ENCODE data around the gene GPR68. TPM values are rescaled to one million over a fixed set of nuclear protein-coding genes. Genes with fewer than 3 reads are reported as not detected.

The GPR68 gene, protein sequence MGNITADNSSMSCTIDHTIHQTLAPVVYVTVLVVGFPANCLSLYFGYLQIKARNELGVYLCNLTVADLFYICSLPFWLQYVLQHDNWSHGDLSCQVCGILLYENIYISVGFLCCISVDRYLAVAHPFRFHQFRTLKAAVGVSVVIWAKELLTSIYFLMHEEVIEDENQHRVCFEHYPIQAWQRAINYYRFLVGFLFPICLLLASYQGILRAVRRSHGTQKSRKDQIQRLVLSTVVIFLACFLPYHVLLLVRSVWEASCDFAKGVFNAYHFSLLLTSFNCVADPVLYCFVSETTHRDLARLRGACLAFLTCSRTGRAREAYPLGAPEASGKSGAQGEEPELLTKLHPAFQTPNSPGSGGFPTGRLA
- total RNA-seq: under 1 TPM in 3 of 4 donors, not detected in 1; 0.13 to 0.73 (median 0.42) TPM

DNA sequence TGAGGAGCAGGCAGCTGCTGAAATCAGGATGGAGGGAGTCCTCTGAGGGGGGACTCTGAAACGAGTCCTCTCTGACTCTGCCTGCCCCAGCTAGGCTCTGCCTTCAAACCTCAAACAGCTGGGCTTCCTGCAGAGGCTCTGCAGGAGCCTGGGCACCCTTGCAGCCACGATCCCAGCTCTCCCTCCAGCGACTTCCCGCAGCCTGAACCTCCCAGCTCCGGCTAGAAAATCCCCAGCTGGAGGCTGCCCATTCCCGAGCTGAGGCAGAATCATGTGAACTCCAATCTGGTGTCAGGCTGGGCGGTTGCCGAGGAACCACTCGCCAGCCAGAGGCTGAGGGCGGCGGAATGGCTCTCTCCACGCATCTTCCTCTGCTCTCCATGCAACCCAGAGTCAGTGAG is at the start of gene GPR68:
Gene GPR68 (minus strand): TSS at position 204 of the 401 bp plus-strand sequence. CDS start 9,654 bp downstream, outside the sequence.
- DNase-seq: no peak
- Histone ChIP-seq H3K27me3 (no peaks in the 10 kb centered on the region), H3K9me3 (no peaks in the 10 kb centered on the region), H3K4me1 (peaks cover 0 to 7% of the 10 kb centered on the region in 2 donors), H3K27ac (no peak within 1 kb of the TSS), H3K36me3 (no peaks in the 10 kb centered on the region), H3K4me3 (replicated peaks in 1 of 3) (no peak within 1 kb of the TSS)
- 53 to 68% methylated on average over 3 to 11 of the region's 12 CpGs for WGBS, 2 donors
- intact Hi-C loops (cut with DNase I): no loop called here
- TF ChIP-seq POLR2A (IDR thresholded peaks at IDR 0.05): no peak
- TF ChIP-seq, protein P1, sequence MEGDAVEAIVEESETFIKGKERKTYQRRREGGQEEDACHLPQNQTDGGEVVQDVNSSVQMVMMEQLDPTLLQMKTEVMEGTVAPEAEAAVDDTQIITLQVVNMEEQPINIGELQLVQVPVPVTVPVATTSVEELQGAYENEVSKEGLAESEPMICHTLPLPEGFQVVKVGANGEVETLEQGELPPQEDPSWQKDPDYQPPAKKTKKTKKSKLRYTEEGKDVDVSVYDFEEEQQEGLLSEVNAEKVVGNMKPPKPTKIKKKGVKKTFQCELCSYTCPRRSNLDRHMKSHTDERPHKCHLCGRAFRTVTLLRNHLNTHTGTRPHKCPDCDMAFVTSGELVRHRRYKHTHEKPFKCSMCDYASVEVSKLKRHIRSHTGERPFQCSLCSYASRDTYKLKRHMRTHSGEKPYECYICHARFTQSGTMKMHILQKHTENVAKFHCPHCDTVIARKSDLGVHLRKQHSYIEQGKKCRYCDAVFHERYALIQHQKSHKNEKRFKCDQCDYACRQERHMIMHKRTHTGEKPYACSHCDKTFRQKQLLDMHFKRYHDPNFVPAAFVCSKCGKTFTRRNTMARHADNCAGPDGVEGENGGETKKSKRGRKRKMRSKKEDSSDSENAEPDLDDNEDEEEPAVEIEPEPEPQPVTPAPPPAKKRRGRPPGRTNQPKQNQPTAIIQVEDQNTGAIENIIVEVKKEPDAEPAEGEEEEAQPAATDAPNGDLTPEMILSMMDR (IDR thresholded peaks at IDR 0.05): no peak

DNA sequence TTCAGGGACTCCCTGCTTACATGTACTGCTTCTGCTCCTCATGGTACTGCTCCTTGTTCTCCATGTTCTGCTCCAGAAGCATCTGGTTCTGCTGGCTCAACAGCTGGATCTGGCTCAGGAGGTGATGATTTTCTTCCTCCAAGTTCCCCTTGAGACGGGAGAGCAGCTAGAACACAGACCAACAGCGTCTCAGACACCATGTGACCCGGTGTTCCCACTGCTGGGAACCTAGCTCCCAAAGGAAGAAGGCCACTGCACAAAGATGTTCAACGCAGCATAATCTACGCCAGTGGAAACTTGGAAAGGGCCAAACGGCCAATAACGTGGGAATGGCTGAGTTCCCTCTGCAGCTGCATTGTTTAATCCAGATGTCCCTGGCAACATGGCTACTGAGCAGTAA is 49.6 kb upstream of the GPR68 start:
- Histone ChIP-seq H3K27me3 (no peaks in the 10 kb centered on the region), H3K27ac (no peak overlapping the region), H3K4me1 (peaks cover 0 to 5% of the 10 kb centered on the region in 2 donors), H3K4me3 (replicated peaks in 1 of 3) (no peak overlapping the region), H3K9me3 (no peaks in the 10 kb centered on the region), H3K36me3 (no peaks in the 10 kb centered on the region)
- intact Hi-C loops (cut with DNase I): no loop called here
- TF ChIP-seq POLR2A (IDR thresholded peaks at IDR 0.05): no peak
- TF ChIP-seq, protein P1 (IDR thresholded peaks at IDR 0.05): no peak
- no peak for DNase-seq
- 71 to 87% methylated on average over 7 of the region's 7 CpGs for WGBS, 2 donors

DNA sequence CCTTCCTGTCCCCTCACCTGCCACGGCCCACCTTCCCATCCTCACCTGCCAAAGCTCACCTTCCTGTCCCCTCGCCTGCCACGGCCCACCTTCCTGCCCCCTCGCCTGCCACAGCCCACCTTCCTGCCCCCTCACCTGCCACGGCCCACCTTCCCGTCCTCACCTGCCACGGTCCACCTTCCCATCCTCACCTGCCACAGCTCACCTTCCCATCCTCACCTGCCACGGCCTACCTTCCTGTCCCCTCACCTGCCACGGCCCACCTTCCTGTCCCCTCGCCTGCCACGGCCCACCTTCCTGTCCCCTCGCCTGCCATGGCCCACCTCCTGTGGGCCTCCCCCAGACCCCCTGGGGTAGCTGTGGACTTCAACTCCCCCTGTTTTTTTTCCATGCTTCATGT is 48.8 kb upstream of the GPR68 start:
- H3K9me3 ChIP-seq: no peaks in the 10 kb centered on the region
- intact Hi-C loops (cut with DNase I): no loop called here
- 30 to 37% methylated on average over 11 to 12 of the region's 12 CpGs for WGBS, 2 donors

DNA sequence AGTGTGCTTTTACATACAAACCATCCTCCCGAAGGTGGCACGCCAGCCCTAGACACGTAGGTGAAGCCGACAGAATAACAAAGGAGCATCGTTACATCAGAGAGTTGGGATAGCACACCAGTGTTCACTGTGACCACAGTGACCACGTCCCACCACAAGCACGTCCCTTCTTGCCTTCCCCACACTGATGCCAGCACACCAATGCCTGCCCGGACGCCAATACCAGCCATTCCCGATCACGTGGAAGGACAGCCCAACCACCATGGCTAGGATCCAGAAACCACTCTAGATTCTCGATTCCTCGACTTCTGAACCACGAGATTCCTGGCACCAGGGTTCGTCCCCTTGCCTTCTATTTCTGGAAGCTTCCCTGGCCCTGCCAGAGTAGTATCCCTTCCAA is 48.0 kb upstream of the GPR68 start:
- Histone ChIP-seq H3K27ac (no peak overlapping the region), H3K9me3 (no peaks in the 10 kb centered on the region), H3K36me3 (no peaks in the 10 kb centered on the region), H3K4me1 (peaks cover 0 to 5% of the 10 kb centered on the region in 2 donors), H3K27me3 (no peaks in the 10 kb centered on the region), H3K4me3 (replicated peaks in 1 of 3) (no peak overlapping the region)
- WGBS, 2 donors: 93 to 94% methylated on average over 15 of the region's 15 CpGs
- DNase-seq: no peak
- TF ChIP-seq, protein P1 (IDR thresholded peaks at IDR 0.05): no peak
- TF ChIP-seq POLR2A (IDR thresholded peaks at IDR 0.05): no peak
- intact Hi-C loops (cut with DNase I): no loop called here

More for the DNA sequence above, 48.8 kb upstream of the GPR68 start:
- TF ChIP-seq, protein P1 (IDR thresholded peaks at IDR 0.05): no peak
- TF ChIP-seq POLR2A (IDR thresholded peaks at IDR 0.05): no peak
- Histone ChIP-seq H3K4me3 (replicated peaks in 1 of 3) (no peak overlapping the region), H3K4me1 (peaks cover 0 to 5% of the 10 kb centered on the region in 2 donors), H3K36me3 (no peaks in the 10 kb centered on the region), H3K27me3 (no peaks in the 10 kb centered on the region), H3K27ac (no peak overlapping the region)
- DNase-seq: no peak

DNA sequence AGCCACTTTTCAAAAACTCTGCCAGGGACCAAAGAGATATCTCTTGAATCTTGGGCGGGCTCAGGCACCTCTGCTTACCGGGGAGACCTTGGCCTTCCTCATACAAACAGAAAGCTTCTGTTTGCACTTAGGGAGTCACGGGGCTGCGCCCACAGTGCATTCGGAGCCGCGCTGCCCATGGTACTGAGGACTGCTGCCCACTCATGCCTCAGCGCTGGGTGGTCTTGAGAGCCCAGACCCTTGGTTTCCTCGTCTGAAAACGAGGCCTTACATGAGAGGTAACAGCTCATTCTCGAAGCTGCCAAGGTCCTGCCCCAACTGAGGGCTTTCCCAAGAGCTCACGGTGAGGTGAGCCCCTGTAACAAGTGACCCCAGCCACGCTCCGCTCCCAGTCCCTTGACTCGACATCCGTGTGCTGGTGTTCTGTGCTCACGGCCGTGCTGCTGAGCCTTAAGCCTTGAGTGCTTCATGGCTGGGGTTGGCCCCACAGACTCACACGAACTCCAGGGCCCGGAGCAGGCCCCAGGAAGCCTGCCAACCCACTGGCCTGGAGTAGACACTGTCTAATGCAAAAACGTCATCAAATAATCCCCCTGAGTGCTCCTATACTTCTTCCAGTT is 47.4 kb upstream of the GPR68 start:
- DNase-seq: no peak
- no peak for TF ChIP-seq POLR2A (IDR thresholded peaks at IDR 0.05)
- TF ChIP-seq, protein P1 (IDR thresholded peaks at IDR 0.05): no peak
- H3K27ac ChIP-seq: no peak overlapping the region
- no peak overlapping the region for H3K4me3 ChIP-seq (replicated peaks in 1 of 3)
- no peaks in the 10 kb centered on the region for H3K27me3 ChIP-seq
- peaks cover 0 to 5% of the 10 kb centered on the region in 2 donors for H3K4me1 ChIP-seq
- WGBS, 2 donors: 89 to 95% methylated on average over 19 to 21 of the region's 21 CpGs
- H3K36me3 ChIP-seq: no peaks in the 10 kb centered on the region
- intact Hi-C loops (cut with DNase I): no loop called here
- H3K9me3 ChIP-seq: no peaks in the 10 kb centered on the region
